Fibroblast of skin of left quadriceps (primary cell): ENCODE measurements around the gene MYRIP.
"Not testable (repeated sequence)": the region's sequence is repeated elsewhere in the genome, so short reads cannot be mapped to it uniquely, and the experiment has no call there.

ENCODE experiments used
- DNase-seq, 2 experiments: peaks; one replicate each; pipeline ENCODE4 v3.0.0-alpha.2; 2013; ENCODE audit warnings: low read depth in 2 of 2

MYRIP gene

GRCh38 chr3:39809181-39809994, at the start of gene MYRIP:
TSS of gene MYRIP (plus strand) at chr3:39809609. CDS start at chr3:39900817, 91,208 bp downstream.
- DNase-seq: no peak

- no peak for DNase-seq
These were observed 49.1 kb upstream of the MYRIP start for GRCh38 chr3:39760325-39760724.

- no peak for DNase-seq
These were observed 46.8 kb upstream of the MYRIP start for GRCh38 chr3:39762537-39763070.

- no peak for DNase-seq
These were observed 46.0 kb upstream of the MYRIP start for GRCh38 chr3:39763390-39763789.

GRCh38 chr3:39765575-39765974, 43.8 kb upstream of the MYRIP start:
- DNase-seq: no peak

GRCh38 chr3:39766433-39766832, 43.0 kb upstream of the MYRIP start:
- no peak for DNase-seq

- not testable (repeated sequence) for DNase-seq
These were observed 42.5 kb upstream of the MYRIP start for GRCh38 chr3:39766909-39767308.

- not testable (repeated sequence) for DNase-seq
These were observed 31.2 kb upstream of the MYRIP start for GRCh38 chr3:39778168-39778567.

GRCh38 chr3:39779511-39780230, 29.7 kb upstream of the MYRIP start:
- no peak for DNase-seq

- DNase-seq: no peak
These were observed 29.1 kb upstream of the MYRIP start for GRCh38 chr3:39780352-39780751.

- DNase-seq: no peak
These were observed 28.4 kb upstream of the MYRIP start for GRCh38 chr3:39781025-39781424.

- no peak for DNase-seq
These were observed 27.8 kb upstream of the MYRIP start for GRCh38 chr3:39781632-39782031.

GRCh38 chr3:39783680-39784079, 25.7 kb upstream of the MYRIP start:
- no peak for DNase-seq

- no peak for DNase-seq
These were observed 24.5 kb upstream of the MYRIP start for GRCh38 chr3:39784922-39785321.

GRCh38 chr3:39788128-39788883, 21.1 kb upstream of the MYRIP start:
- no peak for DNase-seq

- no peak for DNase-seq
These were observed 17.8 kb upstream of the MYRIP start for GRCh38 chr3:39791603-39792002.

- no peak for DNase-seq
These were observed 14.5 kb upstream of the MYRIP start for GRCh38 chr3:39794880-39795279.

GRCh38 chr3:39801216-39801615, 8.2 kb upstream of the MYRIP start:
- no peak for DNase-seq

GRCh38 chr3:39802486-39802885, 6.9 kb upstream of the MYRIP start:
- DNase-seq: not testable (repeated sequence)

- no peak for DNase-seq
These were observed 5.5 kb upstream of the MYRIP start for GRCh38 chr3:39803956-39804355.

- DNase-seq: no peak
These were observed 4.5 kb upstream of the MYRIP start for GRCh38 chr3:39804951-39805350.

- DNase-seq: no peak
These were observed 3.8 kb upstream of the MYRIP start for GRCh38 chr3:39805650-39806049.
